GM21576 (cell line): ENCODE results near the gene FZR1.

Experiments
- ATAC-seq: cut with Tn5 transposase; IDR thresholded peaks from one replicate; pipeline ENCODE4 v1.9.1; 2021; ENCODE audit warnings: mild to moderate bottlenecking, moderate library complexity; ENCODE audit not compliant: unreplicated experiment

FZR1 gene

DNA sequence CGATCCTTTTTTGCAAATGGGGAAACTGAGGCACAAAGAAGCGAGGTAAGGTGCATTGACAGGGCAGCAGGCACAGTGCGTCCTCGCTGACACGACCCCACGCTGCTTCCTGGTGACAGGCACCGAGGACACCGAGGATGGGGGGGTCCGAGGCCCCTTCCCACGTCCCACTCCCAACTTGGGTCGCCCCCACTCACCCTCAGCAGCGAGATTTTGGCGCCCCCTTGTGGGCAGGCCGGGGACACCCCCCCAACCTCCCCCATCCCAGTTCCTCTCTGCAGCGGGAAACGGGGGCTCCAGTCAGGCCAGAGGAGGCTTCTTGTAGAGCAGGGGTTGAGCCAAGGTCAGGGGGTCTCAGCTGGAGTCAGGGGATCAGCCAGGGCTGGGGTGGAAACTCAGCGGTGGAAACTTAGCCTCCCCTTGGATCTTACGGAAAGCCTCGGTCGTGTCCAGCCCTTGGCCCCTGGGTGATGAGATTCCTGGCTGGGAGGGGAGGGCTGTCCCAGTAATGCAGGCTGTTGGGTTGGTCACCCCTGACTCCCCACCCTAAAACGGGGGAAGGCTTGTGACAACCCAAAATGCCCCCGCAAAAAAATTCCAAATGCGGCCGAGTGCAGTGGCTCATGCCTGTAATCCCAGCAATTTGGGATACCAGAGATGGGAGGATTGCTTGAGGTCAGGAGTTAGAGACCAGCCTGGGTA is 34.0 kb upstream of the FZR1 start:
- ATAC-seq: no peak

- no peak for ATAC-seq
Measured at GRCh38 chr19:3474010-3474409, 32.1 kb upstream of the FZR1 start.

- ATAC-seq: no peak
Measured at GRCh38 chr19:3474614-3475013, 31.5 kb upstream of the FZR1 start.

- no peak for ATAC-seq
Measured at GRCh38 chr19:3475449-3475848, 30.7 kb upstream of the FZR1 start.

DNA sequence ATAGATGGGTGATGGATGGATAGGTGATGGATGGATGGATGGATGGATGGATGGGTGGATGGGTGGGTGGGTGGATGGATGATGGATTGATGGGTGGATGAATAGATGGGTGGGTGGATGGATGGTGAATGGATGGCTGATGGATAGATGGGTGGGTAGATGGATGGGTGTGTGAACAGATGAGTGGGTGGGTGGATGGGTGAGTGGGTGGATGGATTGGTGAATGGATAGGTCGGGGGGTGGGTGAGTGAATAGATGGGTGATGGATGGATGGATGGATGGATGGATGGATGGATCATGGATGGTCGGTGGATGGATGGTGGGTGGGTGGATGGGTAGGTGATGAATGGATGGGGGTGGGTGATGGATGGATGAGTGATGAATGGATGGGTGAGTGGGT is 29.3 kb upstream of the FZR1 start:
- ATAC-seq: no peak

DNA sequence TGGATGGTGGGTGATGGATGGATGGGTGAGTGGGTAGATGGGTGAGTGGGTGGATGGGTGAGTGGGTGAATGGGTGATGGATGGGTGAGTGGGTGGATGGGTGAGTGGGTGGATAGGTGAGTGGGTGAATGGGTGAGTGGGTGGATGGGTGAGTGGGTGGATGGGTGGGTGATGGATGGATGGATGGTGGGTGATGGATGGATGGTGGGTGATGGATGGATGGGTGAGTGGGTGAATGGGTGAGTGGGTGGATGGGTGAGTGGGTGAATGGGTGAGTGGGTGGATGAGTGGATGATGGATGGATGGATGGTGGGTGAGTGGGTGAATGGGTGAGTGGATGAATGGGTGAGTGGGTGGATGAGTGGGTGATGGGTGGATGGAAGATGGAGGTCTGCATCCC is 28.6 kb upstream of the FZR1 start:
- no peak for ATAC-seq

DNA sequence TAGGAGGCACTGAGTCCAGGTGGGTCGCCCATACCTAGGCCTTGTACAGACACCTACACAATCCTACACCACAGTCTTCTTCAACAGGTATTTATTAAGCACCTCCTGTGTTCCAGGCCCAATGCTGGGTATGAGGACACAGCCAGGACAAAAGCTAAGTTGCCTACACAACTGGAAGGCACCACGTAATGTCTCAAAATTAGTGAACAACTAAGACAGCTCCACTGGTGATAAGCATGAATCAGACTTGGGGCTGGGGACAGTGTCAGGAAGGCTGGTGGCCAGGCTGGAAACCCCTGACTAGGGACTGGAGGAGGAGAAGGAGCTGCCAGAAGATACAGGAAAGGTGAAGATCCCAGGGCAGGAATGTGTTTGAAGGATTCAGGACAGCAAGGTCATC is 28.2 kb upstream of the FZR1 start:
- ATAC-seq: no peak

- no peak for ATAC-seq
Measured at GRCh38 chr19:3478409-3479176, 27.5 kb upstream of the FZR1 start.

GRCh38 chr19:3479177-3479833 is 26.8 kb upstream of the FZR1 start:
- ATAC-seq: no peak

DNA sequence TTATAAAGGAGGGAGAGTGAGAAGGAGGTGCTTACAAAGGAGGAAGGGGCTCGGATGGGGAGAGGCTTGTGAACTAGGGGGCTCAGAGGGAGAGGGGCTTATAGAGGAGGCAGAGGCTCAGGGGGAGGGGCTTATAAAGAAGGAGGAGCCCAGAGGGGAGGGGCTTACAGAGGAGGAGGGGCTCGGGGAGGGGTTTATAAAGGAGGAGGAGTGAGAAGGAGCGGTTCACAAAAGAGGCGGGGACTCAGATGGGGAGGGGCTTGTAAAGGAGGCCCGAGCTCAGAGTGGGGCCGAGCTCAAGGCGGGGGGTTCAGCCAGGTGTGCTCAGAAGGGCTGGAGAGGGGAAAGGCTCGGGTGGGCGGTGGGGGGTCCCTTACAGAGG is 26.3 kb upstream of the FZR1 start:
- no peak for ATAC-seq

DNA sequence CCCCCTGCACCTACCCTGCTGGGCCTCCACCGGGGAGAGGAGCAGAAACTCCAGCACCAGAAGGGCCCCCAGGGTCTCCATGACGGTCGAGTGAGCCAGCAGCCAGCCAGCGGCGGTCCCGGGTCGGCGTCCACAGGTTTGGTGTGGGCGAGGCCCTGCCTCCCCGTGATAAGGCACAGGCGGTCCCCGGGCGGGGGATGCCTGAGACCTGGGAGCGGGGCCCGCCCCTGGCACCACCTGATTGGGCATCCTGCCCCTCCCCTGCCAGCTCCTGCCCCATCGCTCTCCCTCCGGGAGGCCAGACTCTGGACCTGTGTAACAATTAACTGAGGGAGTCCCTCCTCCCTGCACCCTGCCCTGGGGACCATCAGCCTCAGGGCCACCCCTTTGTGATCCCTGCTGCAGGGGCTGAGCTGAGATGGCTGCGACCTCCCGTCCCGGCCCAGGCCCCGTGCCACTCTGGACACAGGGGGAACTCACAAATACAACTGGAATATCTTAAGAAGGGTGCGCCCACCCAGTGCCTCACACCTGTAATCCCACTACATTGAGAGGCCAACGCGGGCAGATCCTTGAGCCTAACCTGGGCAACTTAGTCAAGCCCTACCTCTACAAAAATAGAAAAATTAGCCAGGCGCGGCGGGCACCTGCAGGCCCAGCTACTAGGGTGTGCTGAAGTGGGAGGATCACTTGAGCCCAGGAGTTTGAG is 25.6 kb upstream of the FZR1 start, which contains the start of gene SMIM24:
SMIM24 (minus strand) TSS at position 143 of the 709 bp plus-strand sequence; CDS start at position 81, 62 bp downstream.
- no peak for ATAC-seq

- ATAC-seq: no peak
Measured at GRCh38 chr19:3481241-3482090, 24.6 kb upstream of the FZR1 start.

GRCh38 chr19:3482507-3483225 is 23.4 kb upstream of the FZR1 start:
- ATAC-seq: no peak

DNA sequence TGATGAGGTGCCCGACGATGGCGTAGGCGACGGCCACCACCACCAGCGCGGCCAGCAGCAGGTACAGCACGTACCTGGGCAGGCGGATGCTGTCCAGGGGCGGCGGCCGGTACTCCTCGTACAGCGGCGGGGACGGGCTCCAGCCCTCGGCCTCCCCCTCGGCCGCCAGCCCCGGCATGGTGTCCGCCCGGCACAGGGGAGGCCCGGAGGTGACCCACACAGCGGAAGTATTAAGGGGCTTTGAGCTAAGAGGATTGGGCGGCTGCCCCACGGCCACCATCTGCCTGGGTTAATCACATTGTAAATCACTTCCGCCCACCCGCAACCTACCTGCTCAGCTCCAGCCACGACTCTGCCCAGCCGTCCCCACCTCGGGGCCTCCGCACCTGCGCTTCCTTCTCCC is 22.9 kb upstream of the FZR1 start, which contains the start of gene SMIM44:
SMIM44 (minus strand) TSS at position 216 of the 403 bp plus-strand sequence; CDS start at position 178, 38 bp downstream.
- ATAC-seq: no peak

GRCh38 chr19:3491396-3492119 is 14.6 kb upstream of the FZR1 start:
- ATAC-seq: no peak

DNA sequence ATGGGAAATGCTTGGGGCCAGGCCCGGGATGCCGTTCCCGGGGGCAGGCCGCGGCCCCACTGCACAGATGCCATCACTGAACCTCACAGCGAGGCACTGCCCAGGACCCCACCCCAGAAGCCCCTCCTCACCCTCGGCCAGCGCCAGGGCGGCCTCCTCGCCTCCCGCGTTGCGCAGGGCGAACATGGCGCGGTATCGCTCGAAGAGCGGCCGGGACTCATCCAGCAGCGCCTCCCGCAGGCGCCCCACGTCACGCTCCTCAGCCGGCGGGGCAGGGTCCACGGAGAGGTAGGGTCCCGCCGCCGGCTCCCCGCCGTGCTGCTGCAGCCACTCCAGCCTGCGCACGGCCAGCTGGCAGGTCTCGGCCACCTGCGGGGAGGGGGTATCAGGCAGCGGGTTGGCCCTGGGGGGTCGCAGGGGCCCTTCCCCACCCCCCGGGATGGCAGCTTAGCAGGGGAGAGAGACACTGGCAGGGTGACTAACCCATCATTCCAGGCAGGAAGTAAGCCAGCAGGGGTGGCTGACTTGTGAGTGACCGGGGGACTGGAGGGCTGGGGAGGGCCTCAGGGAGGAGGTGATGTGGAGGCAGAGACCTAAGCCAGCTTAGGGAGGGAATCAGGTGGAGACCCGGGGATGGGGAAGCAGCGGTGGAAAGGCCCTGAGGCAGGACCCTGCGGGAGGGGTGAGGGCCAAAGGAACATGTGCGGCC is 13.8 kb upstream of the FZR1 start:
- ATAC-seq: no peak

DNA sequence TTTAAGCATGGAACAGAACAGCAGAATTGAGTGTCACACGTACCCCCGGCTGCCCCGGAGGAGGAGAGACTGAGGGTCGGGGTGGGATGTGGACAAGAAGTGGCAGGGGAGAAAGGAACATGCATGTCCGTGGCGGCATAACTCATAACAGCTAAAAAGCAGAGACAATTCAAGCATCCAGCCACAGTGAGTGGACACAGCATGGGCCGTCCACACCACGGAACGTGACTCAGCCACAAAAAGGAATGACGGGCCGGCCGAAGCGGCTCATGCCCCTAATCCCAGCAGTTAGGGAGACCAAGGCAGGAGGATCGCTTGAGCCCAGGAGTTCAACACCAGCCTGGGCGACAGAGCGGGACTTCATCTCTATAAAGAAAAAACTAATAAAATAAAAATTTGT is 13.2 kb upstream of the FZR1 start:
- ATAC-seq: no peak

GRCh38 chr19:3493651-3494050 is 12.5 kb upstream of the FZR1 start:
- ATAC-seq: no peak
